Measurements from ENCODE around the gene FGFR4.

FGFR4 gene

DNA sequence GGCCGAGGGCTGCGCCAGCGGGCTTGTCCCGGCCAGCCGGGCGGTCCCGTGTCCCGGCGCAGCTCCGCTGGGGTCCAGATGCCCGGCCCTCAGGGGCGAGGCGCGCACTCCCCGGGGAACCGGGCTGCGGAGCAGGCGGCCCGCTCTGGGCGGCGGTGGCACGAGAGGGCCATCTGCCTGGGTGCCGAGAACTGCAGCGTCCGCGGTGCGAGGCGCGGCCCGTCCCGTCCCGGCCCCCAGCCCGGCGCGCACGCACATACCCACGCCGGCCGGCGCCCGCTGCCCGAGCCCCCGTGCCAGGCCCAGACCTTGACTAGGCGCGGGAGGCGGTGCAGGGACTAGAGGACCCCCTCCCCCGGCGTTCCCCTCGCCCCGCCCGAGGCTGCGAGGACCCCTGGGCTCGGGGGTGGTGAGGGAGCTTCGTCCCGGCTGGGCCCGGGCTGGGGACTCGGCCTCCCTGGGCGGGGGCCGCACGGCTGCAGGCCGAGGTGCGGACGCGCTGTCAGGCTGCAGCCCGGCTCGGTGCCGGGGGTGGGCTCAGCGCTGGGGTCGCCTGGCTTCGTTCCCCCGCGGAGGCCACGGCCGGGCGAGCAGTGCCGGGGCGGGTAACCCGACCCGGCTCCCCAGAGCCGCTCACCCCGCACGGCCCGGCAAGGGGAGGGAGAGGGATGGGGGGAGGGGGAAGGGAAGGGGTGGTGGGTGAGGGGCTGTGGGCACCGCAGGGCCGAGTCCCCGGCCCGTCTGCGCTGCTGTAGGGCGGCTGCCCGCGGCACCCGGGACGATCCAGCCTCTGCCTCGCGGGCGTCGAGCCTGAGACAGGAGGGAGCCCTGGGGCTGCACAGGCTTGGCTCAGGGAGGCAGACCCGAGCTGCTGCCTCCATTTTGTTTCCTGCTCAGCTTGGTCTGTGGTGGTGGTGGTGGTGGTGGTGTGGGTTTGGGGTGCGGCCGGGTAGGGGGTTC, 45.7 kb downstream of the FGFR4 start:
- DNase-seq (ENCODE audit: low spot score): peak; percentile 77

DNA sequence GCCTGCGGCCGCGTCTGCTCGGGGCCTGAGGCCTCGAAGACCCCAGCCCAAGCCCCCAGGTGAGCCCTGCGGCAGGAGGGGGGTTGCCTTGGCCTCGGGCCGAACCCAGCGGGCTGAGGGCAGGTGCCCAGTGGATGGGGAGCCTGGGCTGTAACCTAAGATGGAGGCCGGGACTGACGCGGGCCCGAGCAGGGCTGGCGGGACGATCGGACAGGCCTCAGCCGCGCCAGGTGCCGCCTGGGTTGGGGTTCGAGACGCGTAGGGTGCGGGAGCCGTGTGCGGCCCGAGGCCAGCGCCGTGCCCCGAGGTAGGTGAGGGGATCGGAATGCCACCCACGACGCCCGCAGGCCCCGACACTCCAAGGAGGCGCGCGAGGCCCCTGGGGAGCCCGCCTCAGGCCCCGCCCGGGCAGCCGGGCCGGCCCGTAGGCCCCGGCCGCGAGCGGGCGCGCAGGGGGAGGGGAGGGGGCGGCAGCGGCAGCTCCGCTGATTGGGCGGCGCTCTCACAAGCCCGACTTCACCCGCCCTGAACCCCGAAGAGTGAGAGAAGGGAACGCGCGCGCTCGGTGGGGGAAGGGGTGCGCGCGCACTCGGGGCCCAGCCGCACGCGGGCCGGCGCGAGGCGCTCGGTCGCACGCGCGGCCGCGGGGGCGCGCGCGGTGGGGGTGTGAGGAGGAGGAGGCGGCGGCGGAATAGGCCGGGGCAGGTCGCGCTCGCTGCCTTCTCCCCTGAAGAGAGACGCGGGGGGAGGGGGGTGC, 46.6 kb downstream of the FGFR4 start, which contains the start of gene NSD1:
Gene NSD1 (plus strand): TSS at position 678 of the 757 bp plus-strand sequence. CDS start 1,331 bp downstream, outside the sequence.
- peak; percentile 91 for DNase-seq (ENCODE audit: low spot score)

DNA sequence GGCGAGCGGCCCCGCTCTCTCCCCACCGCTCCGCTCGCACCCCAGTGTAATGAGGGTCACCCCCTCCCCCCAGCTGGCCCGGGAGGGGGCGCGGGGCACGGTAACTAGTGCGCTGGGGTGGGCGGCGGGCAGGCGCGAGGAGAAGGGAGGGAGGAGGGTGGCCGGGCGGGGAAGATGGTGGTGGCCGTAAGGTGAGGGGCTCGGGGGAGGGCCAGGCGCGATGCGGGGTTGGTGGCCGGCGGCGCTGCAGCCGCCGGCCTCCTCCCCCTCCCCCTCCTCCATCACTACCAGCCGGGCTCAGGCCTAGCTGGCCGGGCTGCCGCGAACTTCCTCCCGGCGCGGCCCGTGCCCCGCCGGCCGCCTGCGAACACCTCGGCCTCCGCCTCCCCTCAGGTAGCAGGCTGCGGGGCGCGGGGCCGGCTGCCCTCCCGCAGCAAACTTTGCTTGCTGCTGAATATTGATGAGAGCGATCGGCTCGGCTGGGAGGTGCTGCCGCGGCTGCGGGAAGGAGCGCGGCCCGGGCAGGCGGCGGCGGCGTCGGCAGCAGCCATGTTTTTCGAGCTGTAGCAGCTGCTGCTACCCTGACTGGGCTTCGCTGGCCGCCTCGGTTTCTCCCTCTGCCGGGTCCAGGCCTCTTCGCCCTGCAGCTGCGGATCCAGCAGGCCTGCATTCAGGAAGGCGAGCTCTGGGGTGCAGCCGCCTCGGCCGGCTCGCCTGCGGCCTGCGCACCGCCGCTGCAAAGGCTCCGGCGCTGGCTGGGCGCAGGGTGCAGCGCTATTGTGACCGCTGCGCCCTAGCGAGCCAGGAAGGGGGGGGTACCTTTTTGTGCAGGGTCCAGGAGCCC, 47.4 kb downstream of the FGFR4 start:
- DNase-seq (ENCODE audit: low spot score): peak; percentile 81

DNA sequence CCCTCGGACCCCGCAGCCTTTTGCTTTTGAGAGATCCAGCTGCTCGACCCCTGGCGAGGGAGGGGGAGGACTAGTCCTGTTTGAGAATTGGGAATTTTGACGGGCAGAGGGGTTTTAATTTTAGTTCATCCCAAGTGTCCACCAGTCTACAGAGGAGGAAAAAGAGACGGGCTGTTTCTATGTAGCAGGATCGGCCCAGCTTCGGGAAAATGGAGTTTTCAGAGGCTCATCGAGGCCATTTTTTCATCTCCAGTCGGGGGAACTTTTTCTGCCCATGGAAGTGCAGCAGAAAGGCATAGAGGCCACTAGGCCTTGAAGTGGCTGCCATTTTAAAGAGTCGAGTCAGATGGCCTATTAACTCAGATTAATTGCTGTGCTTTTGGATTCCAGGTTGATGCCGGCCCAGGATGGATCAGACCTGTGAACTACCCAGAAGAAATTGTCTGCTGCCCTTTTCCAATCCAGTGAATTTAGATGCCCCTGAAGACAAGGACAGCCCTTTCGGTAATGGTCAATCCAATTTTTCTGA, 48.0 kb downstream of the FGFR4 start:
- DNase-seq (ENCODE audit: low spot score): no peak

DNA sequence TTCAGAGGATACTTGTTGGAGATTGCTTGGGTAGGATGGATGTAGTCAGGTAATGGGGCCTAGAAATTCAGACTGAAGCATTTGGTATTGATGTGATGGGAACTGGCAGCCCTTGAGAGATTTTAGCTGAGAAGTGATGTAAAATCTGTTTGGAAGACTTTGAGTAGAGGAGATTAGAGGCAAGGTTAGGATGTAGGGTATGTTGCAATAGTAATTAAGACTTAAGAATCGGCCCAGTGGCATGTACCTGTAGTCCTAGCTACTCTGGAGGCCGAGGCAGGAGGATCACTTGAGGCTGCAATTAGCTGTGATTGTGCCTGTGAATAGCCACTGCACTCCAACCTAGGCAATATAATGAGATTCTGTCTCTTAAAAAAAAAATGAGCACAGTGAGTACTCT, 53.6 kb downstream of the FGFR4 start:
- no peak for DNase-seq (ENCODE audit: low spot score)

DNA sequence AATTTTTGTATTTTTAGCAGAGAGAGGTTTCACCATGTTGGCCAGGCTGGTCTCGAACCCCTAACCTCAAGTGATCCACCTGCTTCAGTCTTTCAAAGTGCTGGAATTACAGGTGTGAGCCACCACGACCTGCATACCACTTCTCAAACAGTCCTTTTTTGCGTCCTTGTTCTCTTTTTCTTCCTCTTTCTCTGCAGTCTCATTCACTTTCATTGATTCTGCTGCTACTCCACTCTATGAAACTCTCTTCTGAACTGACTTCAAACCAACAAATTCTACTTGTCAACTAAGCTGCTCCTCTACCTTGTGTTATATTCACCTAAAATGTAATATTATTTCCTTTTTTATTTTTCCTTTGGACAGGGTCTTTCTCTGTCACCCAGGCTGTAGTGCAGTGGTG, 54.8 kb downstream of the FGFR4 start:
- no peak for DNase-seq (ENCODE audit: low spot score)

DNA sequence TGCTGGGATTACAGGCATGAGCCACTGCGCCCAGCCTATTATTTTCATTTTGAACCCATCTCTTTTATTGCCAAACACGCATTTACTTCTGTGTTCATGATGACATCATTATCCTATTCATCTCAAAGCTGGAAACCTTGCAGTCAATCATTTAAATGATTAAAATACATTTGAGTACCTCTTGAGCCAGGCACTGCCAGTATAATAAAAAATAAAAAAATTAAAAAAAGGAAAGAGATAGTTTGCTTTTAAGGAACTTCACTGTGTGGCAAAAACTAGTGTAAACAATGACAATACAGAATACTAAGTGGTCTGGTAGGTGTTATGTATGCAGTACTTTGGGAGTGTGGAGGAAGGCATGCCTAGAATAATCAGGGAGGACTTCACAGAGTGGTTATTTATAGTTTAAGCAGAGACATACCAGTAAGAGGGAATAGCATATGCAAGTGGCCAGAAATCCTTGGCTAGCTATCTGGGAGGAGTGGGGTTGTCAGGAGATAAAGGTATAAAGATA, 55.4 kb downstream of the FGFR4 start:
- DNase-seq (ENCODE audit: low spot score): no peak

DNA sequence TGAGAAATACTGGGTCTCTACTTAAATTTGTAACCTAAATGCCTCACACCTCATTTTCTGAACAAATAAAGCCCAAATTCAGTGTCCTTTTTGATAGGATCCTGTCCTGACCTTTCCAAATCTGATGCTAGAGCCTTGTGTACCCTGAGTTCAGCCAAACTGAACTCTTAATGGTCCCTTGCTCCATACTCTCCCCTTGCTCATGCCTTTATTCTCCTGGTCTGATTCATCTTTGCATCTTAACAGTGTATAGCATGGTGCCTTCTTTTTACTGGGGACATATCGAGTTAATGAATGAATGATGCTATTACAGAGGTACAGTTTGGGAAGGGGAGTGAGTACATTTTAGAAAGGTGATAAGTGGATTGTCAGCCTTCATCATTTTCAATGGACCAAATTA, 56.1 kb downstream of the FGFR4 start:
- no peak for DNase-seq (ENCODE audit: low spot score)

DNA sequence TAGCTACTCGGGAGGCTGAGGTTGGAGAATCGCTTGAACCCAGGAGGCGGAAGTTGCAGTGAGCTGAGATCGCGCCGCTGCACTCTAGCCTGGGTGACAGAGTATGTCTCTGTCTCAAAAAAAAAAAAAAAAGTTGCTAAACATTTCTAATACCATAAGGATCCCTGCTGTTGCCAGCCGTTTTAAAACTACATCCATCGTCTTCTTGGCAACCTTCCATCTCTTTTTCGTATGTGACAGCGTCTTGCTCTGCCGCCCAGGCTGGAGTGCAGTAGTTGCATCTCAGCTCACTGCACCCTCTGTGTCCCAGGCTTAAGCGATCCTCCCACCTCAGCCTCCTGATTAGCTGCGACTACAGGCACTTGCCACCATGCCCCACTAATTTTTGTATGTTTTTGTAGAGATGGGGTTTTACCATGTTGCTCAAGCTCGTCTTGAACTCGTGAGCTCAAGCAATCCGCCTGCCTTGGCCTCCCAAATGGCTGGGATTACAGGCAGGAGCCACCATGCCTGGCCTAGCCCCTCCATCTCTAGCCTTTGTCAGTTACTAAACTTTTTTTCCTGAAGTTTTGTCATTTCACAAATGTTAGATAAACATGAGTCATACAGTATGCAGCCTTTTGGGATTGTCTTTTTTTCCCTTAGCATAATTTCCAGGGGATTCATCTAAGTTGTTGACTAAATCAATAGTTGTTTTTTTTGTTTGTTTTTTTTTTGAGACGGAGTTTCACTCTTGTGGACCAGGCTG, 60.4 kb downstream of the FGFR4 start:
- DNase-seq (ENCODE audit: low spot score): no peak

Data from iPS-NIHi11 (cell line).